ENCODE results near the gene GPSM1.
A peak's percentile ranks its signal among the peaks of the same experiment; 100 is the strongest.

Gene GPSM1

GRCh38 chr9:136335296-136336155 is 8.2 kb downstream of the GPSM1 start:
- no peak for DNase-seq

DNA sequence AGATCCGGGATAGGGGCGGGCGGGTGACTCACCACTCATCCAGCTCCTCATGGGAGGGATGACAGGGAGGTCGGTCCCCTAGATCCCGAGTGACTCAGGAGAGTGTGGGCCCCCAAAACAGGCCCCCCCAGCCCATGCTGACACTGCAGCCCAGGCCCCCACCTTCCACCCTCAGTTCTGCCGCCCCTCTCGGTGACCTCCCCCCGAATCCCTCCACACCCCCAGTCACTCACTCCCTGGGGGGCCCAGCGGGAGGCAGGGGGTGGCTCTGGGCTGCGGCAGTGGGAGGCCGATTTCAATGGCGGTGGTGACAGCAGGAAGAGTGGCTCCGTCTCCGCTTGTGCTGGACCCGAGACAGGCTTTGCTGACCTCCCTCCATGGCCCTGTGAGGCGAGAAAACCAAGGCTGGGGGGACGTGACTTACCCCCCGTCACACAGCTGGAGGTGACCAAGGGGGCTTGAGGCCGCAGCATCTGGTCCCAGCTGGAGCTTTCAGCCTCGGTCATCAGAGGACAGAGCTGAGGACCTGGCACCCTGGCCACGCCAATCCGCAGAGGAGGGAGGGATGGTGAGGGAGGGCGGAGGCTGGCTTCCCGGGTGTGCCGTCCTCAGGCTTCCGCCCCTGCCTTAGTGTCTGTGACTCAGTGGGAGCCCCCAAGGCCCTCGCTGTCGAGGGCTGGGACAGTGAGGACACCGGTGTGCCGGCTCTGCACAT is 9.0 kb downstream of the GPSM1 start:
- no peak for DNase-seq

DNA sequence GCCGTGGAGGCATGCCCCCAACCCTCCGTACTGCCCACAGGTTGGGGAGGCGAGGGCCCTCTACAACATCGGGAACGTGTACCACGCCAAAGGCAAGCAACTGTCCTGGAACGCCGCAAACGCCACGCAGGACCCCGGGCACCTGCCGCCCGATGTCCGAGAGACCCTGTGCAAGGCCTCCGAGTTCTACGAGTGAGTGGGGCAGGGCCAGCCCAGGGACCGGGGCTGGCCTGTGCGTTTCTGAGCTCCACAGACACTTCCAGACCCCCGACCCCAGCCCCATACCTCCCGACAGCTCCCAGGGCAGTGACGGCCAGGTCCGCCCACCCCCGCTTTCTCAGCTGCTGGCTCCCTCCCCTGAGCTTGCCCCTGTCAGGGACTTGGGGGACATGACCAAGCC is 9.5 kb downstream of the GPSM1 start:
- DNase-seq = no peak

DNA sequence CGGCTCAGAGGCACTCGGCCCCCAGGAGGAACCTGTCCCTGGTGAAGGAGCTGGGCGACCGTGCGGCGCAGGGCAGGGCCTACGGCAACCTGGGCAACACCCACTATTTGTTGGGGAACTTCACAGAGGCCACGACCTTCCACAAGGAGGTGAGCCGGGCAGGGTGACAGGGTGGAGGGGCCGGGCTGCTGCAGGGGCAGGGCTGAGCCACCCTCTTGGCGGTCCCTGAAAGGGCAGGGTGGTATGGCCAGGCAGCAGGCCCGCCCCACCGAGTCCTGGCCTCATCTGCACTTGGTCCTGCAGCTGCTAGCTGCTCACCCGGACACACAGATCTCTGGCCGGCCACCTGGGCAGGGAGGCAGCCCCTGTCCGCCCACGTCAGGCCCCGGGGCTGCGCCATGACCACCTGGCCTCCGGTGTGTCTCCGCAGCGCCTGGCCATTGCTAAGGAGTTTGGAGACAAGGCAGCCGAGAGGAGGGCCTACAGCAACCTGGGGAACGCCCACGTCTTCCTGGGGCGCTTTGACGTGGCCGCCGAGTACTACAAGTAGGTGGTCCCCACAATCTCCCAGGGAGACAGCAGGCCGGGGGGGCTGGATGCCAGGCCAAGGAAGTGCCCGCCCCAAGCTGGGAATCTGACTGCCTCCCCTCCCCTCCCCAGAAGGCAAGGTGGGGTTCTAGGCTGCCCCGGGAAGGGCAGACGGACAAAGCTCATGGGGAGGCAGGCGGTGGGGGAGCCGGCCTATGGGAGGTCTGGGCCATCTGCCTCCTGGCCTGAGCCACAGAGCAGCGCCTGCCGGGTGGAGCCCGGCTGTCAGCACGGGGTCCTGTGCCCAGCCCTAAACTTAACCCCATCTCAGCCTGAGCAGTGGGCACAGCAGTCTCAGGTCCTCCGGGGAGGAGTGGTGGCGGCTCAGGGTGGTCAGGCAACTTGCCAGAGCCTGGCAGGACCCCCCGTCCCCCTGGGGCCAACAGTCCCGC is 10.4 kb downstream of the GPSM1 start:
- no peak for DNase-seq

DNA sequence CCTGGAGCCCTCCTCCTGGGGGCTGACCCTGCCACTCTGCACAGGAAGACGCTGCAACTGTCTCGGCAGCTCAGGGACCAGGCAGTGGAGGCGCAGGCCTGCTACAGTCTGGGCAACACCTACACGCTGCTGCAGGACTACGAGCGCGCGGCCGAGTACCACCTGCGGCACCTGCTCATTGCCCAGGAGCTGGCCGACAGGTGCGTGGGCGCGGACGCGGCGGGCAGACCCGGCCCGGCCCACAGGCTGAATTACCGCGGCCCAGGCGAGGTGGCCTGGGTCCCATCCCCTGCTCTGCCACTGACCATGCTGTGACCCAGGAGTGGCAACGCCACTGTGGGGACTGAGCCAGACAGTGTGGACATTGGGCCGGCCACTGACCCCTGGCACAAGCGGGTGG is 11.2 kb downstream of the GPSM1 start:
- DNase-seq = no peak

DNA sequence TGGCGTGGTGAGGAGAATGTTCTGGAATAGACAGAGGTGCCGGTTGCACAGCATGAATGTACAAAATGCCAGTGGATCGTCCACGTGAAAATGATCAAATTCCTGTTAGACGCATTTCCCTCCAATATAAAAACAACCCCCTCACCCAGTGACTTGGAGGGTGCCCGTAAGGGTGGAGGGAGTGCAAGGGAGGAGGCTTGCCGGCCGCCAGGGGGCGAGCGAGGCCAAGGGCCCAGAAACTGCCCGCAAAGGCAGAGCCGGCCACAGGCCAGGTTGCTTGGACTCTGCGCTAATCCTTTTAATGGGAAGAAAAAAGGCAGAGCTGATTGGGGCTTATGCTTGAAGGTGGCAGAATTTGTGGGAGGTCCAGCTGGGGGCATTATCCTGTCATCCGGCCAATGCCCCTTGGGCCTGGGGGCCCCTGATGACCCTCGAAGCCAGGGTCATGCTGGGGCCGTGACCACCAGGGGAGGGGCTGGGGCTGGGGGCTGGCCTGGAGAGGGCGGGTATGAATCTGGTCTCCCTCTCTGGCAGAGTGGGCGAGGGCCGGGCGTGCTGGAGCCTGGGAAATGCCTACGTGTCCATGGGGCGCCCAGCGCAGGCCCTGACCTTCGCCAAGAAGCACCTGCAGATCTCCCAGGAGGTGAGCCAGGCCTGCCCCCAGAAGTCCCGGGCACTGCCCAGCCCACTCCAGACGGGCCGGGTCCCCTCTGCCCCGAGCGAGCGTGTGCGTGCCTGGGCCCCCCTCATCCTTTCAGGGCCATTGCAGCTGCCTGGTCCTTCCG is 12.0 kb downstream of the GPSM1 start:
- DNase-seq = no peak

DNA sequence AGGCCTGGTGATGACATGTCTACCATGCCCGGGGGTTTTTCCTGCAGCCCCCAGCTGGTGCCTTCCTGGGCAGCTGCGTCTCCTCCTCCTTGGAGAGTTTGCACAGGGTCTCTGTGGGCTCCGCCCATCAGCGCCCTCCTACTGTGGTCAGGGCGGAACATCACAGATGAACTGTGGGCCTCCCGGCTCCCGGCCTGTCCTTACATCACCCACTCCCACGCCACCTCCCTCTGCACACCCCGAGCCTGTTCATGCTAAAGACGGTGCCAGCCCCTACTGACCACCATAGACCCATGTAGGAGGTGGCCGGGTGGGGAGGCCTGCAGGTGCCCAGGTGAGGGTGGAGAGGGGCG is 12.6 kb downstream of the GPSM1 start:
- DNase-seq = no peak

DNA sequence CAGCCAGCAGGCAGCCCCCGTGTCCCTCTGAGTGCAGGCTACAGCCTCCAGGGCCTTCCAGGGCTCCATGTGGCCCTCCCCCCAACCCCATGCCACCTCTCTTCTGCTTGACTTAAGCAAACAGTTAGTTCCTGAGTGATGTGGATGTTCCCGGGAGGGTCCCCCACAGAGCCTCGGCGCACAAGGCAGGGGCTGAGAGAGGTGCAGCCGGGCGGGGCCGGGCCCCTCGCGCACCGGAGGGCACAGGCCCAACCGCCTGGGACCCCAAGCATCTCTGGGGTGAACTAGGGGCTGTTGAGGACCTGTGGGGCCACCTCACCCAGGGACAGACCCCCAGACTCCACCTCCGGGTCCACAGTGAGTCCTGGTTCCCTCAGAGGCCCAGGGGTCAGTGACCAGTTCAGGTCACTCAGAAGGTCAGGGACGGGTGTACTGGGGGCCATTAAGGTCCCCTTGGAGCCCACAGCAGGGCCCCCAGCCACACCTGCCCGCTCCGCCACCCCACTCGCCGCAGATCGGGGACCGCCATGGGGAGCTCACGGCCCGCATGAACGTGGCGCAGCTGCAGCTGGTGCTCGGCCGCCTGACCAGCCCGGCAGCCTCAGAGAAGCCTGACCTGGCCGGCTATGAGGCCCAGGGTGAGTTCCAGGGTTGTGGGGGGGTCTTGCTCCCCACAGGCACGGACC is 13.2 kb downstream of the GPSM1 start:
- no peak for DNase-seq

- no peak for DNase-seq
These were observed 13.8 kb downstream of the GPSM1 start for GRCh38 chr9:136341042-136341655.

- DNase-seq = no peak
These were observed 14.4 kb downstream of the GPSM1 start for GRCh38 chr9:136341769-136342168.

DNA sequence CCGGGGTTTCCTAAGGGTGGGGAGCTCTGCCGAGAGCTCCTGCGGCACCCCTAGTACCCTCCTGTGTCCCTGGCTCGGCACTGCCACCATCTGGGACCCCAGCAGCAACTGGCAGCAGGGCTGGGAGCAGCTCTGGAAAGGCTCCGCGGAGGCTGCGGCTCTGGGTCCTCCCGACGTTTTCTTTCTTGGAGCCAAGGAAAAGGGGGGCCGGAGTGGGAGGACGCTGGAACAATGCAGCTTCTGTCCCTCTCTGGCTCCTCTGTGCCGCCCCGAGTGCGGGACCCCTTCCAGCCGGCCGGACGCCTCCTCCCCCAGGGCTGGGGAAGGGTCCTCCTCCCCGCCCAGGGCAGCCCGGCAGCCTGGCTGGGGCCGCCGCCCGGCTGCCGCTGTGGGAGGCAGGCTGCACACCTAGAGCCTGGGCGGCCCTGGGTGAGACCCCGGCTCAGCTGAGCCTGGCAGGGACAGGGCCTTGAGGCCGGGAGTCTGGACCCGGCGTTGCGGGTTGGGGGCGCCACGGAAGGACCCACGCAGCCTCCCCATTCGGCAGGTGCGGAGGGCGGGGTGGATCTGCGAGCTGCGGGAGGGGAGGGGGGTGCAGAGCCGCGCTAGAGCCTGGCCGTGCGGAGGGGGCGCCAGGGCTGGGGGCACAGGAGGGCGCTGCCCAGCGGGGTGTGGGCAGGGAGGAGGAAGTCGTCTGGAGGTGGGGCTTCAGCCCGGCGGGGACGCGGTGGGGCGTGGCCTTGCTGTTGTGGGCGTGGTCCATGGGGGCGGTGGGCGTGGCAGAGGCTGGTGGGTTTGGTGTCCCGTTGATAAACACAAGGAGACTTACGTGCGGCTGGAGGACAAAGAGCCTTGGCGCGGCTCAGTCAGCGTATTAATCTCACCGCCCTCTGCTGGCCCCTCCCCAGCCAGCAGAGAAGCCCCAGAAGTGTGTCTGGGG is 15.1 kb downstream of the GPSM1 start:
- peak; percentile 54 for DNase-seq

- no peak for DNase-seq
These were observed 16.0 kb downstream of the GPSM1 start for GRCh38 chr9:136343121-136343883.

DNA sequence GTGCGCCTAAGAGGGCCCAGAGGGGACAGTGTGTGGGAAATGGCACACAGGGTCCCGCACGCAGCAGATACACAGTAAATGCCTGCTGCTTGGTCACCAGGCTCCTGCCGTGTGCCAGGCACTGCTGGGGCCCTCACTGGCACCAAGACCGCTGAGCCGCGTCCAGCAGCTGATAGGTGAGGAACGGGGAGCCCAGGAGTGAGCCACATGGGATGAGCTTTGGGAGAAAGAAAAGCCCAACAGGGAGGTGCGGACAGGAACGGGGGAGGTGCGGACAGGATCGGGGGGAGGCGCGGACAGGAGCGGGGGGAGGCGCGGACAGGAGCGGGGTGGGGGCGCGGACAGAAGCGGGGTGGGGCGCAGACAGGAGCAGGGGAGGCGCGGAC is 16.5 kb downstream of the GPSM1 start:
- DNase-seq = no peak

DNA sequence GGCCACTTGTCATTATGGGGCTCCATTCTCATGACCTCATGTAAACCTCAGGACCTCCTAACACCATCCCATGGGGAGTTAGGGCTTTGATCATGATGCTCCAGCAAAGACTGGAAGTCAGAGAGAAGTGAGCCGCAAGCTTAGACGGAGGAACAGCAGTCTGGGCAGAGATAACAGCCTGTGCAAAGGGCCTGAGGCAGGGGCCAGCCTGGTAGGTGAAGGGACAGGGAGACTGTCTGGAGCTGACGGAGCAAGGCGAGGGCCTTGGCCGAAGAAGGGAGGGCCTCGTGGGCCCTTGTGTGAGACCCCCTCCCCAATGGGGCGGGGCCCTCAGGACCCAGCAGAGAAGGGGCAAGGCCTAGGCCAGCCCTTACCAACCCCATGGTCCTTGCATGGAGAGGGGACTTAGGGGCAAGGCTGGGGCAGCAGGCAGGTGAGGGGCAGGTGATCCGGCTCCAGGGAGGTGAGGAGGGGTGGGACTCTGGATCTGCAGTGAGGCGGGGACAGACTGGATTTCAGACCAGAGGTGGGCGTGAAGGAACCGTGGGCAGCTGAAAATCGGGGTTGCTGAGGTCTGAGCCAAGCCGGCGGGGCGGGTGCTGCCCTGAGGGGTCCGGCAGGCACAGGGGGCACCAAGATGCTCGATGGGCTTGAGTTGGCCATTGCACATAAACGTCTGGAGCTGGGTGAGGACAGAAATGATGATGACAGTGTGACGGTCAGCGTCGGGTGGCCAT is 17.4 kb downstream of the GPSM1 start:
- no peak for DNase-seq

DNA sequence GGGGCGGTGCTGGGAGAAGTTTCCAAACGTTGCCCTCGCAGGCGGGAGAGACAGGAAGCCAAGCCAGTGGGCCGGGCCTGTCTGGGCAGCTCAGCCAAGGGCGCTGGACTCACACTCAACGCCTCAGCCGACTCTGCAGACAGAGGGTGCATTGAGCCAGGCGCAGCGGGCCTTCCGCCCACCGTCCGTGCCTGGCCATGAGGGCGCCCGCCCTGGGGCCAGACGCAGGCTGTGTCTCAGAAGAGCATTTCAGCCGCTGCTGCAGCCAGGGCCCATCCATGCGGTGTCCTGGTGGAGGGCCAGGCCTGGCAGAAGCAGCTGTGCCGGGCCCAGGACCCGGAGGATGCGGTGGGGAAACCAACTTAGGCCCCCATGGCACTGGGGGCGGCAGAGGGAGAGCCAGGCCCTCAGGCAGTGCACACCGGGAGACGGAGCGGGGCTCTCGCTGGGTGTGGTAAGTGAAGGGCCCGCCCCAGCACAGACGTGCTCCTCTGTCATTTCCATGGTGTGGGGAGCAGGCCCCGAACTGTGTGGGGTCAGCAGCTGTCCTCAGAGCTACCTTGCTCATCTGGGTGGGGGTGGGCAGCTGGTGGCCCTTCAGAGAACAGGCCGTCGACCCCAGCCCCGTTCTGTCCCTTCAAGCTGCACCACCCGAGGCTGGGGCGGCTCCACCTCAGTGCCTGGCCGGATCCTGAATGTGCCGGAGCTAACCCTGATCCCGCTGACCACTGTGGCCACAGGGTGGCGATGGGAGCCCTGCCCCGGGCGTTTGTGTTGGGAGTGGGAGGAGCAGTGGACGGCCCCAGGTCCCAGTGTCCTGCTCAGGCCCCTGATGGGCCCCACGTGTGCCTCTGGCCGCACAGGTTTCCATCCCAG is 18.2 kb downstream of the GPSM1 start:
- no peak for DNase-seq

GRCh38 chr9:136346157-136346481 is 18.8 kb downstream of the GPSM1 start:
- DNase-seq = no peak

DNA sequence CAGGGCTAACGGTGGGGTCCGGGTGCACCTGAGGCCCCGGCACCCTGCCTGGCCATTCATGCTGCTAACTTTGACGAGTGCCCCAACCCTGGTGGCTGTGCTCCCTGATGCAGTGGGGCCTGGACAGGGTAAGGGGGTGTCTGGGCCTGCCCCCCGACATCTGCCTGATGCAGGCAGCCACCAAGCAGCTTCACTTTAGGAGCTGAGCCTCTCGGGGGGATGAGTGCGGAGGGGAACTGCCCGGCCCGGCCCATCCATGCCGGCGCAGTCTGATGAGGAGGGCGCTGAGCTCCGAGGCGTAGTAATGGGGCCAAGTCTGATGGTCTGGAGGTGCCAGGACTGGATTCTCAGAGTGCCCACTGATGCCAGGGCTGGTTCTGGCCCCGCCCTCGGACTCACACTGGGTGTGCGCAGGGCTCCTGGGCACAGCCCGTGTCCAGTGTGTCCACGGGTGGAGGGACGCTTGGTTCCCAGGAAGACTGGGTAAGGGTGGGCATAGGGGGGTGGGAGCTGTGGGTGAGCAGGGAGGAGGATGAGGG is 19.7 kb downstream of the GPSM1 start:
- DNase-seq = no peak

Measured in stimulated activated CD4-positive, alpha-beta T cell treated with anti-CD3 and anti-CD28 coated beads, Interleukin-12 subunit alpha, Interleukin-12 subunit beta, amount 100 ng/mL, for 4 hours (primary cell).